Tibial nerve (tissue), 4 donors: ENCODE measurements around the gene SYT7.

Experiments
- CTCF ChIP-seq, 5 experiments: fragments of 200-600 bp in 3 of 5; fragments of 450-650 bp in 2 of 5; sonication (generic) in 3 of 5; IDR thresholded peaks; one replicate each; pipeline ENCODE4 v1.5.1; 2016 to 2019; ENCODE audit warnings: antibody characterized with exemption in 5 of 5, mild to moderate bottlenecking in 3 of 5, moderate library complexity in 2 of 5
- EP300 ChIP-seq, 2 donors: sonication (generic); formaldehyde crosslinking; IDR thresholded peaks; one replicate each; pipeline ENCODE4 v1.6.1; 2017; ENCODE audit warnings: antibody characterized with exemption in 2 of 2, mild to moderate bottlenecking in 1 of 2

GRCh38 chr11:61598374-61598773 is 17.5 kb upstream of the SYT7 start:
- TF ChIP-seq CTCF (IDR thresholded peaks at IDR 0.05) (no peak), EP300 (IDR thresholded peaks at IDR 0.05) (no peak)
